ENCODE measurements around the gene TPST1.
"Not testable (repeated sequence)": the region's sequence is repeated elsewhere in the genome, so short reads cannot be mapped to it uniquely, and the experiment has no call there.

The TPST1 gene

GRCh38 chr7:66283003-66283920, 78.1 kb downstream of the TPST1 start:
- no peak for DNase-seq (ENCODE audit: low spot score)

- no peak for DNase-seq (ENCODE audit: low spot score)
Measured at GRCh38 chr7:66296001-66296521, 90.9 kb downstream of the TPST1 start.

GRCh38 chr7:66296557-66296956, 91.4 kb downstream of the TPST1 start:
- DNase-seq (ENCODE audit: low spot score), result no peak

GRCh38 chr7:66297579-66297978, 92.4 kb downstream of the TPST1 start:
- no peak for DNase-seq (ENCODE audit: low spot score)

- no peak for DNase-seq (ENCODE audit: low spot score)
Measured at GRCh38 chr7:66301249-66301648, 96.1 kb downstream of the TPST1 start.

- no peak for DNase-seq (ENCODE audit: low spot score)
Measured at GRCh38 chr7:66301737-66302136, 96.6 kb downstream of the TPST1 start.

GRCh38 chr7:66303454-66304155, 98.5 kb downstream of the TPST1 start:
- no peak for DNase-seq (ENCODE audit: low spot score)

GRCh38 chr7:66304536-66304935, 99.4 kb downstream of the TPST1 start:
- no peak for DNase-seq (ENCODE audit: low spot score)

- no peak for DNase-seq (ENCODE audit: low spot score)
Measured at GRCh38 chr7:66306243-66306642, 101.1 kb downstream of the TPST1 start.

- no peak for DNase-seq (ENCODE audit: low spot score)
Measured at GRCh38 chr7:66307591-66308215, 102.6 kb downstream of the TPST1 start.

- no peak for DNase-seq (ENCODE audit: low spot score)
Measured at GRCh38 chr7:66308411-66308810, 103.3 kb downstream of the TPST1 start.

- no peak for DNase-seq (ENCODE audit: low spot score)
Measured at GRCh38 chr7:66310620-66311019, 105.5 kb downstream of the TPST1 start.

- no peak for DNase-seq (ENCODE audit: low spot score)
Measured at GRCh38 chr7:66313886-66314568, 108.9 kb downstream of the TPST1 start.

GRCh38 chr7:66315192-66315591, 110.1 kb downstream of the TPST1 start:
- no peak for DNase-seq (ENCODE audit: low spot score)

- DNase-seq (ENCODE audit: low spot score), result no peak
Measured at GRCh38 chr7:66319407-66319979, 114.4 kb downstream of the TPST1 start.

- no peak for DNase-seq (ENCODE audit: low spot score)
Measured at GRCh38 chr7:66321283-66321682, 116.1 kb downstream of the TPST1 start.

GRCh38 chr7:66323114-66323796, 118.1 kb downstream of the TPST1 start:
- DNase-seq (ENCODE audit: low spot score), result no peak

GRCh38 chr7:66324985-66325384, 119.9 kb downstream of the TPST1 start:
- not testable (repeated sequence) for DNase-seq (ENCODE audit: low spot score)

GRCh38 chr7:66326501-66327215, 121.5 kb downstream of the TPST1 start:
- no peak for DNase-seq (ENCODE audit: low spot score)

- DNase-seq (ENCODE audit: low spot score), result no peak
Measured at GRCh38 chr7:66330961-66331360, 125.8 kb downstream of the TPST1 start.

Data from CD4-positive, alpha-beta T cell treated with Interleukin-6 at 100 ng/mL for 8 hours (primary cell).